SK-MEL-5 (cell line): Measurements from ENCODE around the gene EXPH5. TPM values are rescaled to one million over a fixed set of nuclear protein-coding genes. Genes with fewer than 3 reads are reported as not detected.

Source experiments
- DNase-seq: peaks from one replicate; pipeline ENCODE4 v3.0.0-alpha.2; 2016; ENCODE audit warnings: low read depth, low spot score
- in situ Hi-C: cut with HindIII; loops from 2 replicates; pipeline ENCODE4 v1.10.0; 2016; ENCODE audit warnings: low sequenced_read_pairs, high pct_unique_total_duplicates, low pct_unique_long_range_greater_than_20kb
- total RNA-seq: library from RNA; depleted of rRNA; stranded (reverse); fragments of >200 nt; shearing (Covaris generic); gene quantifications from 2 replicates; pipeline ENCODE4 v1.2.3, GENCODE V29; 2014

Gene EXPH5
- total RNA-seq, 1 experiment from 2014 or later, result 0.71 TPM

- DNase-seq, result no peak
- in situ Hi-C loops, result no loop called here
Measured at GRCh38 chr11:108580645-108581044, 12.9 kb downstream of the EXPH5 start.

- no peak for DNase-seq
- in situ Hi-C loops, result no loop called here
Measured at GRCh38 chr11:108580043-108580442, 13.5 kb downstream of the EXPH5 start.

GRCh38 chr11:108576523-108576922 lies 17.0 kb downstream of the EXPH5 start:
- DNase-seq, result no peak
- in situ Hi-C loops, result no loop called here

GRCh38 chr11:108574675-108575074 lies 18.9 kb downstream of the EXPH5 start:
- no peak for DNase-seq
- in situ Hi-C loops, result no loop called here

- in situ Hi-C loops, result no loop called here
- DNase-seq, result no peak
Measured at GRCh38 chr11:108571001-108571400, 22.6 kb downstream of the EXPH5 start.

GRCh38 chr11:108569896-108570295 lies 23.7 kb downstream of the EXPH5 start:
- in situ Hi-C loops, result no loop called here
- DNase-seq, result no peak

- no peak for DNase-seq
- in situ Hi-C loops, result no loop called here
Measured at GRCh38 chr11:108568195-108568858, 25.2 kb downstream of the EXPH5 start.

- in situ Hi-C loops, result no loop called here
Measured at GRCh38 chr11:108565653-108566052, 27.9 kb downstream of the EXPH5 start.

GRCh38 chr11:108562746-108563581 lies 30.6 kb downstream of the EXPH5 start:
- in situ Hi-C loops, result no loop called here
- DNase-seq, result no peak

More at GRCh38 chr11:108565653-108566052, 27.9 kb downstream of the EXPH5 start:
- no peak for DNase-seq

GRCh38 chr11:108561535-108561991 lies 32.0 kb downstream of the EXPH5 start:
- no peak for DNase-seq
- in situ Hi-C loops, result no loop called here

GRCh38 chr11:108559904-108560303 lies 33.7 kb downstream of the EXPH5 start:
- in situ Hi-C loops, result no loop called here
- no peak for DNase-seq

- no peak for DNase-seq
- in situ Hi-C loops, result no loop called here
Measured at GRCh38 chr11:108559340-108559739, 34.2 kb downstream of the EXPH5 start.

- in situ Hi-C loops, result no loop called here
- DNase-seq, result no peak
Measured at GRCh38 chr11:108558222-108558621, 35.3 kb downstream of the EXPH5 start.

GRCh38 chr11:108556019-108556418 lies 37.5 kb downstream of the EXPH5 start:
- no peak for DNase-seq
- in situ Hi-C loops, result no loop called here

GRCh38 chr11:108551651-108552462 lies 41.7 kb downstream of the EXPH5 start:
- in situ Hi-C loops, result no loop called here
- DNase-seq, result no peak

GRCh38 chr11:108549319-108549885 lies 44.2 kb downstream of the EXPH5 start:
- in situ Hi-C loops, result no loop called here
- DNase-seq, result no peak

GRCh38 chr11:108545909-108546501 lies 47.6 kb downstream of the EXPH5 start:
- DNase-seq, result no peak
- in situ Hi-C loops, result no loop called here
